G401 (cell line): ENCODE results near the gene LPIN1. TPM values are rescaled to one million over a fixed set of nuclear protein-coding genes. Genes with fewer than 3 reads are reported as not detected.

Source experiments
- DNase-seq: peaks from one replicate; pipeline ENCODE4 v3.0.0-alpha.2; 2015; ENCODE audit warnings: low spot score
- in situ Hi-C: cut with HindIII; loops from 2 replicates; pipeline ENCODE4 v1.10.0; 2016; ENCODE audit warnings: low sequenced_read_pairs, mixed read lengths
- total RNA-seq: library from RNA; depleted of rRNA; stranded (reverse); fragments of >200 nt; shearing (Covaris generic); gene quantifications from 2 replicates; pipeline ENCODE4 v1.2.3, GENCODE V29; 2014; rRNA removed

Gene LPIN1
- total RNA-seq, 1 experiment from 2014 or later: 30.4 TPM

DNA sequence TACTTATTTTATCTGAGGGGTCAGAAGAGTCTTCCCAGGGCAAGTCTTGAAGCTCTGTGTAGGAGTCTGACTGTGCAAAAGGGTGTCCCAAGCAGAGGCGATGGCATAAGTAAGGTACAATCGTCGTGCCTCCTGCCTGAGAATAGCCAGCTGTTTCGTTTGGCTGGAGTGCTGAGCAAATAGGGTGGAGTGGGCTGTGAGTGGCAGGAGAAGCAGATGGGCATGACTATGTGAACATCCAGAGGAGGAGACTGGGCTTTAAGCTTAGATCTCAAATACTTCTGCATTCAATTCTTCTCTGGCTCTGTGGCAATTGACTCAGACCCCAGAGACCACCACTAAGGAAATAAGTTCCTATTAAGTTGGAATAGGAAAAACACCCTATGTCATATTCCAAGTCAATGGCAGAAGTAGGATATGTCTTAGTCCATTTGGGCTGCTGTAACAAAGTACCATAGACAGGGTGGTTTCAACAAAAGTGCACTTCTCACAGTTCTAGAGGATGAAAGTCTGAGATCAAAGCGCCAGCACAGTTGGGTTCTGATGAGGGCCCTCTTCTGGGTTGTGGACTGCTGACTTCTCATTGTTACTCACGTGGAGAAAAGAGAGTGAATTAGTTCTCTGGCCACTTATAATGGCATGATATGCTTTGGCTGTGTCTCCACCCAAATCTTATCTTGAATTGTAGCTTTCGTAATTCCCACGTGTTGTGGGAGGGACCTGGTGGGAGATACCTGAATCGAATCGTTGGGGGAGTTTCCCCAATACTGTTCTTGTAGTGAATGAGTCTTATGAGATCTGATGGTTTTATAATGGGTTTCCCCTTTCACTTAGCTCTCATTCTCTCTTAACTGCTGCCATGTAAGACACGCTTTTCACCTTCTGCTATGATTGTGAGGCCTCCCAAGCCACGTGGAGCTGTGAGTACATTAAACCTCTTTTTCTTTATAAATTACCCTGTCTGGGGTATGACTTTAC is 120.2 kb downstream of the LPIN1 start:
- in situ Hi-C loops: no loop called here
- DNase-seq: no peak

DNA sequence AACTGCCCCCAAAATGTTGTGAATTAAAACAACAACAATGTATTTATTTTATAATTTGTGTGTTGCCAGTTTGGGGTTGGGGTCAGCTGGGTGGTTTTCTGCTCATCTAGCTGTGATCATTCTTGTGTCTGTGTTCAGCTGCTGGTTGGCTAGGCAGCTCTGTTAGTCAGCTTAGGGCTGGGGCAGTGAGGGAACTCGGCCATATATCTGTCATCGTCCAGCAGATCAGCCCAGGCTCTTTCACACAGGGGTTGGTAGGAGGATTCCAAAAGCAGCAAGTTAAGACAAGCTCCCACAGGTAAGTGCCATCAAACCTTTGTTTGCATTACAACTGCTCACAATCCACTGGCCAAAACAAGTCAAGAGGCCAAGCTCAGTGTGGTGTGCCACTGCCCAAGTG is 121.5 kb downstream of the LPIN1 start:
- DNase-seq: no peak
- in situ Hi-C loops: no loop called here

DNA sequence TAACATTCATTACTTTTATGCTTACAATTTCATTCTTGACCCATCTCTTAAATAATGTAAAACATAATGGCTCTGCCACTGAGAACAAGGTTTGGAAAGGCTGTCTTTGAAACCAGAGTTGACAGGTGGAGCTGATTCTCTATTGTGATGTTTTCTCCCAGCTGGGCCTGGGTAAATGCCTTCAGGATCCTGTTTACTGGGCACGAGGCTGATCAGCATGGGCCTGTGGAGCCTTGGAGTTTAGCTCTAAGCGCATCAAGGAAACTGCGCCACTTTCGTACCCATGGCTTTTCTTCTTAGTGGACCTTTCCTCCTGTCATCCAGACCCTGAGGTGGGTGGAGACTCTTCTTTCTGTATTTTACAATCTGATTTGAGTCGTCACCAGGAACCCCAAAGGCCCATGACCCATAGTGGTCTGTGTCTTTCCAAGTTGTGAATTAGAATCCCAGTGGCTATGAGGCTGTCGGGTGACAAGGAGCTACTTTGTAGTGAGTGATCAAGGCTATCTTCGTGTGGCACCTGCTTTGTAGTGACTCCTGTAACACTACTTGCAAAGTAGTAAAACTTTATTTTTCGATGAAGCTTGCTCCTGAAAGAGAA is 123.1 kb downstream of the LPIN1 start:
- in situ Hi-C loops: no loop called here
- DNase-seq: no peak

DNA sequence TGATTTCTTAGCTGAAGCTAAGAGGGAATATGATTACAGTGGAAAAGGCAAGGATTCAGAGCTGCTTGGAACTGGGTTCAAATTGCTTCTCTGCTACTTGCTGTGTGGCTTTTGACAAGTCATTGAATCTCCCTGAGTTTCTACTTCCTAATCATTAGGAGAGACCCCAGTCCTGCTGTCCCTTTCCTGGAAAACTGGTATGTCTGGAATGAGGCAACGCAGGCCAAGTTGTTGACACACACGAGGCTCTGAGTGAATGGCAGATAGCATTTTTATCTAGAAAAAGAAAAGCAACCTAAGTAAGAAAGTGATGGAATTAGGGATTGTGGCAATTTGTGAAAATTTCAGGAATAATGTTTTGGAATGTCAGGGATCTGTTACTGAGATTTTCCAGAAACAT is 123.6 kb downstream of the LPIN1 start:
- no peak for DNase-seq
- in situ Hi-C loops: no loop called here

DNA sequence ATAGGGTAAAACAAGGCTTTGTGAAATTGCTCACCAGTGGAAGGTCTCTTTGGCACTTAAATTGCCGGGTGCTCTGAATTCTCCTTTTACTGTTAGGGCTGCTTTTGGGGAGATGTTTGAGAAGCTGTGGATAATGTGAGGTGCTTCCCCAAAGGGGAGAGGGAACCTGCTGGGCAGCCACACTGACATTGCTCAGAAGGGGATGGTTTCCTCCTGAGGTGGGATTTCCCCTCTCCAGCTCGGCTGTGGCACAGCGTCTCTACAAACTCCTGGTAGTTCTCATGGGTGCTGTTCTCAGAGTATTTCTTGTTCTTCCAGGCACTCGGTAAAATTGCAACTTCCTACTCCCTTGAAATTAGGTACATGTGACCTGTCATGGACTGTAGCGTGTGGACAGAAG is 124.2 kb downstream of the LPIN1 start:
- in situ Hi-C loops: no loop called here
- no peak for DNase-seq

DNA sequence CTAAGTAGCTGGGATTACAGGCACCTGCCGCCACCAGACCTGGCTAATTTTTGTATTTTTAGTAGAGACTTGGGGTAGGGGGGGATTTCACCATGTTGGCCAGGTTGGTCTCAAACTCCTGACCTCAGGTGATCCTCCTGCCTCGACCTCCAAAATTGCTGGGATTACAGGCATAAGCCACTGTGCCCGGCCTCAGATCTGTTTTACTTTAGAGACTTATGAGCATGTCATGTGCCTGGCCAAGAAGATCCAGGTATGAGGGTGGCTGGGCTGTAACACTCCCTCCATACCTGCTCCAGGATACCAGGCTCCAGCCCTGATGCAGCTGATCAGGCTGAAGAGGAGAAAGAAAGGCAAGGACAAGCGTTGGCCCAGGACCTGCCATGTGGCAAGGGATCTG is 125.0 kb downstream of the LPIN1 start:
- DNase-seq: no peak
- in situ Hi-C loops: no loop called here

DNA sequence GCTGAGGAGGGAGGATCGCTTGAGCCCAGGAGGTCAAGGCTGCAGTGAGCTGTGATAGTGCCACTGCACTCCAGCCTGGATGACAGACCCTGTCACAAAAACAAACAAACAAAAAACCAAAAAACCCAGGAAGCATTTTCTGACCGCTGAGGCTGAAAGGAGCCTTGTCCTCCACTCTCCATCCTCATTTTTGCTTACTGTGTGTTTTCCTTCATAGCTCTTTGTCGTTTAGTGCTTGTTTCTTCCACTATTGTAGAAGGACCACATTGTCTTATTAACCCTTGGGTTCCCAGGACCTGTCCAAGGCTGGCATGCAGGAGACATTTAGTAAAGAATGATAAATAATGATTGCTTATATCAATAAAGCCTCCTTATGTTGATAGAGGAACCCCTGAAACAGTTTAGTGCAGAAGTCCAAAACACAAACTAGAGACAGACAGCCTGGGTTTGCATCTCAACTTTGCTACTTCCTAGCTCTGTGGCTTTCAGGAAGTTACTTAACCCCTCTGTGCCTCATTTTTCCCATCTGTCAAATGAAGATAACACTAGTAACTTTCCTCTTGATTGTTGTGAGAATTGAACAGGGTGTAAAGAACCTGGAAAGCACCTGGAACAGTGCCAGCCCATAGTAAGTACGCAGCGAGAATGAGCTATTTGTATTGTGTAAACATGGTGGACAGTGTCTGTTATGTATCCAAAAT is 126.0 kb downstream of the LPIN1 start:
- in situ Hi-C loops: no loop called here

DNA sequence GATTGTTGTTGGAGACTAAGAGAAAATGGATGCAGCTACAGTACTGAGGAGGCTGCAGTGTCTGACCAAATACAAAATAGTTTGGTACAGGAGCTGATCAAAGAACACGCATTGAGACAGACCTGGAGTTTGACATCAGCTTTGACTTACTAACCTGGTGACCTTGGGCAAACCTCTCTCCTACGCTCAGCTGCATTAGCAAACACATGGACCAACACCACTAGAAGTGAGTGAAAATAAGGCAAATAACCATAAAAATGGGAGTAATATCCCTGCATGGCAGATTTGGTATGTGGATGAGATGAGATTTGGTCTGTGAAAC is 126.5 kb downstream of the LPIN1 start:
- DNase-seq: no peak
- in situ Hi-C loops: no loop called here

More for the DNA sequence above, 126.0 kb downstream of the LPIN1 start:
- no peak for DNase-seq

DNA sequence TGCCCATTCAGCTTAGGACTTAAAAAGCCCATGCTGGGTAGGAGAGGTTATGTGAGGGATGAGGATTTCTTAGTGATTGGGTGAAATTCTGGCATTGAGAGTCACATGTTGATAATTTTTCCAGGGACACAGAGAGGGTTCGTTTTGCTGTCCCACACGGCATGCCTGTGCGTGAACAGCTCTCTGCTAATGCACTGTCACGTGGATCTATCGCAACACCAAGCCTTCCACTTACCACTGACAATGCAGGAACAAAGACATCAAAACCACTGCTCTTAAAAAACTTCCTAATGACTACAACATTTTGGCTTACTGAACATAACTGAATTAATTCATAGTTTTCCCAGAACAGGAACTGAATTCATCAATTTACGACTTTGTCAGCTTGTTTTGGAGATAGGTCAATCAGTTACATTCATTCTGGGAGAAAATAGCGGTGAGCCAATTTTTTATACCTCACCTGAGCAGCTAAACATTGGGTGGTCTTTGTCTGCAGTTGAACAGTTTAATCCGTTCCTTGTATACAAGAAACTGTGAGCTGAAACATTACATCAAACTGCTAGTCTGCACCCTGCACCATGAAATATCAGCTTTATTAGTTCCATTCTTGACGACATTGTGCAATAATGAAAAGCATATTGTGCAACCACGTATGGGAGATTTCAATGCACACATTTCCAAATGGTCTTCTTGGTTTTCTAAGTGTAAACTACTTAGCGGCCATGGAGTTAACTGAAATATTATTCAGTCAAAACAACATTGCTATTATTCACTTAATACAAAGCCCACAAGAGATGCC is 127.1 kb downstream of the LPIN1 start:
- in situ Hi-C loops: no loop called here
- DNase-seq: no peak

DNA sequence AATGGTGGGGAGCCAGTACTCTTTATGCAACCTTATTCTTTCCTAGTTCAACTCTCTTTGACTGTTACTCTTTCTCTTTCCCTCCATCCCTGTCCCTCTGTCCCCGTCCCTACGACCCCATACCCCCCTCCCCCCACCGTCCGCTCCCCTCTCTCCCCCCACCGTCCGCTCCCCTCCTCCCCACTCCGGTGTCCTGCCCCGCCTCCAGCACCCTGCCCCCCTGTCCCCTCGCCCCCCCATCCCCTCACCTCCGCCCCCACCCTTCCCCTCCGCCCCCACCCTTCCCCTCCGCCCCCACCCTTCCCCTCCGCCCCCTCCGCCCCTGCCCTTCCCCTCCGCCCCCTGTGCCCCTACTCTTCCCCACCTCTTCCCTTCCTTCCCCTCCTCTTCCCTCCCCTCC is 128.4 kb downstream of the LPIN1 start:
- in situ Hi-C loops: no loop called here
- DNase-seq: no peak

DNA sequence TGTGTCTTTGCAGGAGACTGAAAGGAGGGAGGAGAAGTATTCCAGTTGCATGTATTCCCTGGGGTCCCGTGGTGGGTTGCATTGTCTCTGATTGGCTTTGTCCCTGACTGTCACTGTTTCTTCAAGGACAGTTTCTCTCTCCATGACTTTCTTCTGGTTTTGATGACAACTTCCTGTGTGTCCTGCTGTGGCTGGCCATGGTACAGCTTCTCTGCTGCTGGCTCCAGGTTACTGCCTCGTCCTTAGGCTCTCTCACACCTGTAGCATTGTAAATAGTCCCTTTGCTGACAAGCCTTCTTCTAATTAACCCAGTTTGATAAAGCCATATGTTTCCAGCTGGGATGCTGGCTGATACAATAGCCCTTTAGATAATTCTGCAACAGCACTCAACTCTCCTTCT is 129.0 kb downstream of the LPIN1 start:
- DNase-seq: no peak
- in situ Hi-C loops: no loop called here

DNA sequence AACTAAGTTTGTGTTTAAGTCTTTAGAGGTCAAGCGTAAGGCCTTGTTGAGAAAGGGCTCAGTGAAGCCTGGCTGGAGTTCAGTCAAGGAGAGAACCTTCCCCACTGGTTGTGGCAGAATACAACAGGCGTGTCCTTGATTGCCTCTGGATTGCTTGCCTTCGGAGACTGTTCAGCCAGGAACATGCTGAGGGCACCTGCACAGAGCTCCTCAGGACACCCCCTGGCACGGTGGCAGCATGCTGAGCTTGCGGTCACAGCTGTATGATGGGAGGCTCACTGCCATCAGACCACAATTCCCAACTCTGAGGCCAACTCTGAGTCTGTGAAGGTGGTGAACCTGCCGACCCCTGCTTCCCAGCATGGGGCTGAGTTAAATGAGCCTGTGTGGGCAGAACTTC is 130.0 kb downstream of the LPIN1 start:
- no peak for DNase-seq
- in situ Hi-C loops: no loop called here

DNA sequence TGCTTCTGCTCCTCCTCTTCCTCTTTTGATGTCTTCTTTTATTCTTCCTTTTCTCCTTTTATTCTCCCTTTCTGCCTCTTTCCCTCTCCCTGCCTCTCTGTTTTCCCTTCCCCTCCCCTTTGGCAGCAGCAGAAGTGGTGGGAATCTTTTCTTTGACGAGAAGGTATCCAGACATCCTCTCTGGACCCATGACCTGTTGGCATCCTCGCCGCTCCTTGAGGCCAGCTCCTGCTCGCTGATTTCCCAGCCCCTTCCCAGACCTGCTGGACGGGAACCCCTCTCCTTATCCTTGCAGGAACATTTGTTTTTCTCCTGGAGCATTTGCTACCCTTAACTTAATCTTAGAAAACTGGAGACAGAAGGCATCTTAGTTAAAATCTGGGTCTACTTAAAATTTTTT is 130.5 kb downstream of the LPIN1 start:
- in situ Hi-C loops: no loop called here

More for the DNA sequence above, 130.5 kb downstream of the LPIN1 start:
- no peak for DNase-seq

Other genes with a start within 250 kb of the LPIN1 start
- gene GREB1, start 212.6 kb upstream of the LPIN1 start, total RNA-seq: 7.9 and 14.7 TPM in 2 replicates
- not detected in 2 replicates for gene NTSR2, start 76.4 kb upstream of the LPIN1 start, total RNA-seq